MCF 10A (cell line): ENCODE data around the gene PPARD. TPM values are rescaled to one million over a fixed set of nuclear protein-coding genes. Genes with fewer than 3 reads are reported as not detected.
A peak's percentile ranks its signal among the peaks of the same experiment; 100 is the strongest.

Source experiments
- Bru-seq: library from RNA; stranded (reverse); fragments of 400-500 nt; gene quantifications from one replicate; lab custom pipeline; 2021; lab: Mats Ljungman, UMichigan
- BruChase-seq, 2 experiments: library from RNA; stranded (reverse); fragments of 400-500 nt; gene quantifications; one replicate each; lab custom pipeline; 2021; lab: Mats Ljungman, UMichigan
- BruUV-seq: library from RNA; stranded (reverse); fragments of 400-500 nt; replicated peaks from 2 replicates; lab custom pipeline; 2021; lab: Mats Ljungman, UMichigan
- CTCF ChIA-PET: fragments of 300-600 bp; sonication (Branson Sonifier 250); formaldehyde crosslinking; extraction: SDS; loops from one replicate; lab custom pipeline; 2021; ENCODE audit warnings: antibody characterized with exemption, inconsistent platforms; lab: Yijun Ruan, JAX
- POLR2A ChIA-PET: fragments of 300-600, 350-650 bp; sonication (Branson Sonifier 250); formaldehyde crosslinking; extraction: SDS; loops from one replicate; lab custom pipeline; 2020; ENCODE audit warnings: antibody characterized with exemption, inconsistent platforms; lab: Yijun Ruan, JAX
- DNase-seq: peaks from one replicate; pipeline ENCODE4 v3.0.0-alpha.2; 2018; ENCODE audit not compliant: unreplicated experiment
- H3K27ac Mint-ChIP-seq: one replicate; pipeline ENCODE4 v1.8.0; 2022; ENCODE audit warnings: mild to moderate bottlenecking, low read depth, mixed read lengths; ENCODE audit not compliant: unreplicated experiment
- H3K27me3 Mint-ChIP-seq: one replicate; pipeline ENCODE4 v1.8.0; 2022; ENCODE audit warnings: mixed read lengths; ENCODE audit not compliant: insufficient read depth, unreplicated experiment
- H3K36me3 Mint-ChIP-seq: one replicate; pipeline ENCODE4 v1.8.0; 2022; ENCODE audit warnings: mild to moderate bottlenecking, moderate library complexity, mixed read lengths; ENCODE audit not compliant: insufficient read depth, unreplicated experiment
- H3K4me1 Mint-ChIP-seq: one replicate; pipeline ENCODE4 v1.8.0; 2022; ENCODE audit warnings: mixed read lengths; ENCODE audit not compliant: insufficient read depth, unreplicated experiment
- H3K4me3 Mint-ChIP-seq: one replicate; pipeline ENCODE4 v1.8.0; 2022; ENCODE audit warnings: mild to moderate bottlenecking, moderate library complexity, mixed read lengths; ENCODE audit not compliant: unreplicated experiment
- H3K9me3 Mint-ChIP-seq: one replicate; pipeline ENCODE4 v1.8.0; 2022; ENCODE audit warnings: mixed read lengths; ENCODE audit not compliant: unreplicated experiment
- CTCF ChIP-seq: fragments of 200-600 bp; IDR thresholded peaks from one replicate; pipeline ENCODE4 v1.8.0; 2022; ENCODE audit warnings: antibody characterized with exemption, mild to moderate bottlenecking; ENCODE audit not compliant: unreplicated experiment
- intact Hi-C: fragments of 100-400 bp; cut with micrococcal nuclease; formaldehyde crosslinking; loops from 2 replicates; pipeline ENCODE4 v1.14.1; 2022
- long read RNA-seq: library from polyadenylated mRNA; stranded (forward); transcript quantifications from one replicate; pipeline ENCODE4 v2.0.0, GENCODE V29; 2022
- total RNA-seq: library from RNA; stranded (reverse); gene quantifications from 2 replicates; pipeline ENCODE4 v1.2.3, GENCODE V29; 2022

The PPARD gene
- total RNA-seq (13.8 and 16.8 TPM in 2 replicates), Bru-seq, nascent RNA (percentile 60 among the genes with signal in this experiment), BruChase-seq, experiment 1, labeled RNA remaining after a 6-hour chase (percentile 78 among the genes with signal in this experiment), BruChase-seq, experiment 2, labeled RNA remaining after a 2-hour chase (percentile 71 among the genes with signal in this experiment)
- long read RNA-seq, transcript PPARD-203 (8 exons, 3,747 nt), result major isoform, 8 of 34 reads
- long read RNA-seq, partial matches to known transcripts, result 12 of 34 reads
- long read RNA-seq, other reads (novel, unspliced or antisense), result 14 of 34 reads

- H3K4me3 Mint-ChIP-seq, result peak within 1 kb of the TSS; percentile 82
- BruUV-seq, result no TSS peak
- intact Hi-C loops, result loop anchor here (1.0 to 5.0 kb wide), 4 partner anchors 45 to 126 kb away; partner anchors contain the start of genes DEF6 and RPL10A
- H3K4me1 Mint-ChIP-seq, result peaks cover 18% of the 10 kb centered on the region
- H3K36me3 Mint-ChIP-seq, result peaks cover 20% of the 10 kb centered on the region
- CTCF ChIA-PET, result interaction anchor here (0.6 to 6.6 kb wide), 25 partner anchors 10 to 452 kb away, joined by 3 to 146 read pairs (median 4); partner anchors contain the start of genes ARMC12, DEF6 and FANCE
- H3K9me3 Mint-ChIP-seq, result no peaks in the 10 kb centered on the region
- POLR2A ChIA-PET, result interaction anchor here (0.7 to 3.9 kb wide), 13 partner anchors 43 to 260 kb away, joined by 3 to 41 read pairs (median 4); partner anchors contain the start of genes DEF6, FANCE and RPL10A
- peak; percentile 97 for DNase-seq
- peak within 1 kb of the TSS; percentile 95 for H3K27ac Mint-ChIP-seq
- peaks cover 12% of the 10 kb centered on the region for H3K27me3 Mint-ChIP-seq
- peak; percentile 95 for TF ChIP-seq CTCF
These were observed at the start of gene PPARD for GRCh38 chr6:35342258-35343091. Gene PPARD, plus strand, starts transcription at chr6:35342558. Its CDS starts 68,530 bp downstream, at chr6:35411088.

- TF ChIP-seq CTCF, result no peak
- POLR2A ChIA-PET, result interaction anchor here (0.9 to 1.1 kb wide), 4 partner anchors 10 to 156 kb away, joined by 3 to 5 read pairs (median 4); partner anchors contain the start of gene ZNF76
- intact Hi-C loops, result loop anchor here (10.0 kb wide), 1 partner anchor 291 kb away; no protein-coding TSS in a partner anchor
These were observed 48.7 kb upstream of the PPARD start for GRCh38 chr6:35293681-35294080.

GRCh38 chr6:35294308-35294945 lies 47.9 kb upstream of the PPARD start:
- ChIA-PET CTCF (interaction anchor here (0.6 to 3.1 kb wide), 13 partner anchors 9 to 172 kb away, joined by 3 to 17 read pairs (median 5); partner anchors contain the start of gene PPARD), POLR2A (interaction anchor here (0.9 to 1.0 kb wide), 2 partner anchors 9 to 155 kb away, joined by 3 to 5 read pairs; no protein-coding TSS in a partner anchor)
- intact Hi-C loops, result loop anchor here (10.0 kb wide), 1 partner anchor 290 kb away; no protein-coding TSS in a partner anchor

More at GRCh38 chr6:35293681-35294080, 48.7 kb upstream of the PPARD start:
- DNase-seq, result no peak
- Mint-ChIP-seq H3K27me3 (no peaks in the 10 kb centered on the region), H3K36me3 (peaks cover 12% of the 10 kb centered on the region), H3K4me3 (no peak overlapping the region), H3K9me3 (no peaks in the 10 kb centered on the region), H3K27ac (no peak overlapping the region), H3K4me1 (no peaks in the 10 kb centered on the region)
- BruUV-seq, result no TSS peak
- CTCF ChIA-PET, result interaction anchor here (0.6 to 3.1 kb wide), 17 partner anchors 8 to 172 kb away, joined by 3 to 17 read pairs (median 4); partner anchors contain the start of gene PPARD

More at GRCh38 chr6:35294308-35294945, 47.9 kb upstream of the PPARD start:
- DNase-seq, result peak; percentile 57
- Mint-ChIP-seq H3K27me3 (no peaks in the 10 kb centered on the region), H3K27ac (no peak overlapping the region), H3K4me1 (peaks cover 3% of the 10 kb centered on the region), H3K36me3 (peaks cover 5% of the 10 kb centered on the region), H3K9me3 (no peaks in the 10 kb centered on the region), H3K4me3 (no peak overlapping the region)
- peak; percentile 80 for TF ChIP-seq CTCF
- no TSS peak for BruUV-seq
